Neural progenitor cell (in vitro differentiated cells): ENCODE data around the gene ARL8A. TPM values are rescaled to one million over a fixed set of nuclear protein-coding genes. Genes with fewer than 3 reads are reported as not detected.
A peak's percentile ranks its signal among the peaks of the same experiment; 100 is the strongest.

ENCODE experiments used
- DNase-seq: peaks from one replicate; pipeline ENCODE4 v3.0.0-alpha.2; 2016; ENCODE audit warnings: low spot score
- H2AFZ ChIP-seq: fragments of 200-600 bp; sonication (generic); replicated peaks from 2 replicates; pipeline ENCODE4 v1.6.1; 2016; ENCODE audit warnings: antibody characterized with exemption
- H3F3A ChIP-seq: fragments of 200-600 bp; sonication (generic); 2 replicates; pipeline ENCODE4 v1.6.1; 2016; ENCODE audit warnings: antibody characterized with exemption, low read depth
- H3K27ac ChIP-seq: fragments of 200-600 bp; sonication (generic); 2 replicates; pipeline ENCODE4 v1.5.1; 2016; ENCODE audit warnings: mild to moderate bottlenecking
- H3K27me3 ChIP-seq: fragments of 200-600 bp; sonication (generic); 2 replicates; pipeline ENCODE4 v1.6.1; 2016; ENCODE audit warnings: mild to moderate bottlenecking, moderate library complexity
- H3K36me3 ChIP-seq: fragments of 200-600 bp; sonication (generic); 2 replicates; pipeline ENCODE4 v1.5.1; 2016
- H3K4me1 ChIP-seq: fragments of 200-600 bp; sonication (generic); 2 replicates; pipeline ENCODE4 v1.6.1; 2016; ENCODE audit warnings: mixed run types
- H3K4me2 ChIP-seq: fragments of 200-600 bp; sonication (generic); 2 replicates; pipeline ENCODE4 v1.6.1; 2016
- H3K4me3 ChIP-seq: fragments of 200-600 bp; sonication (generic); 2 replicates; pipeline ENCODE4 v1.5.1; 2016
- H3K79me2 ChIP-seq: fragments of 200-600 bp; sonication (generic); 2 replicates; pipeline ENCODE4 v1.6.1; 2016; ENCODE audit warnings: low read depth
- H3K9ac ChIP-seq: fragments of 200-600 bp; sonication (generic); 2 replicates; pipeline ENCODE4 v1.6.1; 2016
- H3K9me3 ChIP-seq: fragments of 200-600 bp; sonication (generic); 2 replicates; pipeline ENCODE4 v1.5.1; 2016; ENCODE audit warnings: low read depth
- H4K20me1 ChIP-seq: fragments of 200-600 bp; sonication (generic); 2 replicates; pipeline ENCODE4 v1.6.1; 2016; ENCODE audit warnings: low read depth
- H3K27ac Mint-ChIP-seq: 3 replicates; pipeline ENCODE4 v1.8.0; 2021; ENCODE audit warnings: mixed read lengths
- H3K27me3 Mint-ChIP-seq: 2 replicates; pipeline ENCODE4 v1.8.0; 2022; ENCODE audit warnings: low read depth, mild to moderate bottlenecking, inconsistent platforms, moderate library complexity, mixed read lengths; ENCODE audit not compliant: insufficient read depth
- H3K36me3 Mint-ChIP-seq: 3 replicates; pipeline ENCODE4 v1.8.0; 2021; ENCODE audit warnings: mixed read lengths
- H3K4me1 Mint-ChIP-seq: 3 replicates; pipeline ENCODE4 v1.8.0; 2021; ENCODE audit warnings: mixed read lengths
- H3K4me3 Mint-ChIP-seq: 3 replicates; pipeline ENCODE4 v1.8.0; 2021; ENCODE audit warnings: mild to moderate bottlenecking, moderate library complexity, mixed read lengths
- H3K9me3 Mint-ChIP-seq: 3 replicates; pipeline ENCODE4 v1.8.0; 2020; ENCODE audit warnings: mixed read lengths
- EZH2 ChIP-seq: fragments of 200-600 bp; sonication (generic); IDR thresholded peaks from 2 replicates; pipeline ENCODE4 v1.6.1; 2017; ENCODE audit warnings: antibody characterized with exemption, mild to moderate bottlenecking, moderate library complexity
- EZH2phosphoT487 ChIP-seq: fragments of 200-600 bp; sonication (generic); IDR thresholded peaks from 2 replicates; pipeline ENCODE4 v1.6.1; 2017; ENCODE audit warnings: antibody characterized with exemption
- total RNA-seq: library from RNA; depleted of rRNA; stranded (reverse); fragments of >200 nt; gene quantifications from 2 replicates; pipeline ENCODE4 v1.2.3, GENCODE V29; 2015; ENCODE audit warnings: low replicate concordance
- TF ChIP-seq, protein P1 (sequence below): fragments of 200-600 bp; sonication (generic); IDR thresholded peaks from 2 replicates; pipeline ENCODE4 v1.5.1; 2017; ENCODE audit warnings: antibody characterized with exemption, mild to moderate bottlenecking

ARL8A gene
- total RNA-seq, 1 donor from 2014 or later: 13.3 TPM

DNA sequence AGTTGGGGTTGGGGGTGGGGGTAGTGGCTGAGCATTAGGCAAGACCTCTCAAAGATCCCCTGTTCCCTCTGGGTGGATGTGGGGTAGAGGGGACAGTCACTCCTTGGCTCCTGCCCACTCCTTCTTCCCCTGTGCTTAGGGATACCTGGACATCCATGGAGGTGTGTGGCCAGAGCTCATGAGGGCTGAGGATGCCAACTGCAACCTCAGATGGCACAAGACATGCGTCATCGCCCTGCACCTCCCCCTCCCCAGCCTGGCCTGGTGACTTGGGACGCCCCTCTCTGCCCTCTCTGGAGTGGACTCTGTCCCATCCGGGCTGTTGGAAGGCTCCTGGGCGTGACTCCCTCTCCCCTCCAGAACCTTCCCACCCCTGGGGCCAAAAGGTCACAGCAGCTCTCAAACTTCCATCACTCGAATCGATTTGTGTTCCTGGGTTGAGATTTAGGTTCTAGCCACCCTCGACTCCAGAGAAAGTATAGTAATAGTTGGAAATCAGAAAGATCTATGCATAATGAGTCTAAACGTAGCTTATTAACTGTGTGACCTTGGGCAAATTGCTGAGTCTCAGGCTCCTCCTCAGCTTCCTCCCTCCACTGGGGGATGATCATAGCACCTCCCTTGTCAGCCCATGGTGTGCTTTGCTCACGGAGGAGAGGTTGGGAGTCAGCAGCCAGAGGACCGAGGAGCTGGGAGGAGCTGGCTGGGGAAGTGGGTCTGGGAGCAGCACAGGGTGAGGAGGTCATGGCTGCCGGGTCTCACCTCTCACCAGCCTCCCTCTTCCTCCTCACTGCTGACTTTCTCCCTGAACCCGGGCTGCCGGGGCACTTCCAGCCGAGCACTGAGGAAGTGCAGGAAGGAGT lies 18.1 kb upstream of the ARL8A start:
- Histone ChIP-seq H3K4me3 (no peak overlapping the region), H3K9me3 (no peaks in the 10 kb centered on the region), H3K79me2 (no peaks in the 10 kb centered on the region), H3F3A (no peaks in the 10 kb centered on the region), H3K36me3 (no peaks in the 10 kb centered on the region), H3K9ac (no peak overlapping the region), H4K20me1 (no peaks in the 10 kb centered on the region), H3K27me3 (no peaks in the 10 kb centered on the region), H3K27ac (no peak overlapping the region), H3K4me2 (no peak overlapping the region), H3K4me1 (peaks cover 11% of the 10 kb centered on the region), H2AFZ (no peak overlapping the region)
- DNase-seq: no peak
- H3K4me3 Mint-ChIP-seq: no peak overlapping the region
- H3K36me3 Mint-ChIP-seq: no peaks in the 10 kb centered on the region
- no peak overlapping the region for H3K27ac Mint-ChIP-seq
- H3K4me1 Mint-ChIP-seq: peaks cover 31% of the 10 kb centered on the region
- TF ChIP-seq EZH2phosphoT487 (no peak), EZH2 (no peak)
- TF ChIP-seq, protein P1, sequence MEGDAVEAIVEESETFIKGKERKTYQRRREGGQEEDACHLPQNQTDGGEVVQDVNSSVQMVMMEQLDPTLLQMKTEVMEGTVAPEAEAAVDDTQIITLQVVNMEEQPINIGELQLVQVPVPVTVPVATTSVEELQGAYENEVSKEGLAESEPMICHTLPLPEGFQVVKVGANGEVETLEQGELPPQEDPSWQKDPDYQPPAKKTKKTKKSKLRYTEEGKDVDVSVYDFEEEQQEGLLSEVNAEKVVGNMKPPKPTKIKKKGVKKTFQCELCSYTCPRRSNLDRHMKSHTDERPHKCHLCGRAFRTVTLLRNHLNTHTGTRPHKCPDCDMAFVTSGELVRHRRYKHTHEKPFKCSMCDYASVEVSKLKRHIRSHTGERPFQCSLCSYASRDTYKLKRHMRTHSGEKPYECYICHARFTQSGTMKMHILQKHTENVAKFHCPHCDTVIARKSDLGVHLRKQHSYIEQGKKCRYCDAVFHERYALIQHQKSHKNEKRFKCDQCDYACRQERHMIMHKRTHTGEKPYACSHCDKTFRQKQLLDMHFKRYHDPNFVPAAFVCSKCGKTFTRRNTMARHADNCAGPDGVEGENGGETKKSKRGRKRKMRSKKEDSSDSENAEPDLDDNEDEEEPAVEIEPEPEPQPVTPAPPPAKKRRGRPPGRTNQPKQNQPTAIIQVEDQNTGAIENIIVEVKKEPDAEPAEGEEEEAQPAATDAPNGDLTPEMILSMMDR: no peak
- no peaks in the 10 kb centered on the region for H3K27me3 Mint-ChIP-seq
- H3K9me3 Mint-ChIP-seq: no peaks in the 10 kb centered on the region

DNA sequence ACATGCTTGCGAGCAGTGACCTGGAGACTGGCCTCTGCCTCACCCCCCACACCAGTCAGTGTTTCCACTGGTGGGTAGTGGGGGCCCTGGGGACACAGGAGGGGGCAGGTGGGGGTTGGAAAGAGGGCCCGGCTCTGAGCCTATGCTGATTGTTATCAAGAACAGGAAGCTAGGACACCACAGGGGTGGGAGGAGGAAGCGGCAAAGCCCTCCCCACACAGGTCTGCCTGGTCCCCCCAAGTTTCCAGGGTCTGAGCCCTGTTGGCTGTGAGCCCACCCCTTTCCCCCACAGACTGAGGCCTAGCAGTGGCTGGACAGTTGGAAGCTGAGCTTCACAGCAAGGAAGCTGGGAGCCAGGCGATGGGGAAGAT lies 17.5 kb upstream of the ARL8A start:
- Mint-ChIP-seq H3K9me3 (no peaks in the 10 kb centered on the region), H3K27me3 (peaks cover 1% of the 10 kb centered on the region), H3K4me3 (no peak overlapping the region), H3K4me1 (peaks cover 27% of the 10 kb centered on the region), H3K27ac (no peak overlapping the region), H3K36me3 (no peaks in the 10 kb centered on the region)
- no peaks in the 10 kb centered on the region for H4K20me1 ChIP-seq
- H3K27me3 ChIP-seq: no peaks in the 10 kb centered on the region
- H3K4me3 ChIP-seq: no peak overlapping the region
- no peaks in the 10 kb centered on the region for H3K79me2 ChIP-seq
- no peak overlapping the region for H3K27ac ChIP-seq
- H3K4me1 ChIP-seq: peaks cover 11% of the 10 kb centered on the region
- TF ChIP-seq, protein P1: no peak
- TF ChIP-seq EZH2phosphoT487 (no peak), EZH2 (no peak)
- no peaks in the 10 kb centered on the region for H3K9me3 ChIP-seq
- no peak overlapping the region for H2AFZ ChIP-seq
- no peaks in the 10 kb centered on the region for H3K36me3 ChIP-seq
- H3F3A ChIP-seq: no peaks in the 10 kb centered on the region
- H3K4me2 ChIP-seq: no peak overlapping the region
- H3K9ac ChIP-seq: no peak overlapping the region
- DNase-seq: no peak

DNA sequence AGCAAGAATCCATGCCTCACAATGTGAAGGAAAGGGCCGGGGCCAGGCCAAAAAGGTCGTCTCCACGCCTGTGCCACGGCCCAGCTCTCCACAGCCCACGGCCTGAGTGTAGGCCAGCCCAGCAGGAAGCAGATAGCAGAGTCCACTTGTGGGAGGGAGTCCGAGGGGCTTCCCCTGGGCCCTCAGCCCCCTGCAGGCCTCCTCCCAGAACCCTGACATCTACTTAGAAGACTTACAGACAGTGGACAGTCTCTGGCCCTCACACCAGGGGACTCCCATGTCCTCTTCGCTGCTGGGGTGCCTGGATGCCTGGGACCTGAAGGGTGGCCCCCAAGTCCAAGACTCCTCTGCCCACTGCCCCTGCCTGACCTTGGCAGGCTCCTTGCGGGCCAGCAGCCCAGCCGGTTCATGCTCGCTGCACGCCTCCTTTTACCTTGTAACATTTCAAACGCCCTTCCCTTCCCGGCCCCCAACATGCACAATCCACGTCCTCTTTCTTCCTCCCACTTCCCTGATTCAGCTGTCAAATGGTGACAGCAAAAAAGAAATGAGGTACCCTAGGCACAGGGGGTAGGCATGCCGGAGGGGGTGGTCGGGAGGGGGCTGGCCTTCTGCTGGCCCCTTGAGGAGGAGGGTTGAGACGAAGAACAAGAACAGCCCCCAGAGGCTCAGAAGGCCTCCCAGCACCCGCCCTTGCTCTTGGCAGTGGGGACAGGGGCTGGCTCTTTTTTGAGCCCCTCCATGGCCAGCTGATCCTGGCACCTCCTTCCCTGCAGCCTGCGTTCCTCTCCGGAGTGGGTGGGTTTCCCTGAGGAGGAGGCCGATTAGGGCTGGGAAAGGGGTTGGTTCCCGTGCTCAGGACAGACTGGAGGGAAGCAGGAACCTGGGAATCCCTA lies 16.9 kb upstream of the ARL8A start:
- no peak overlapping the region for H2AFZ ChIP-seq
- no peaks in the 10 kb centered on the region for H3K79me2 ChIP-seq
- no peaks in the 10 kb centered on the region for H3K36me3 ChIP-seq
- no peaks in the 10 kb centered on the region for H3K9me3 Mint-ChIP-seq
- no peak overlapping the region for H3K4me3 Mint-ChIP-seq
- H3K9me3 ChIP-seq: no peaks in the 10 kb centered on the region
- H3K4me1 ChIP-seq: peaks cover 11% of the 10 kb centered on the region
- H3K27me3 Mint-ChIP-seq: peaks cover 2% of the 10 kb centered on the region
- no peak overlapping the region for H3K9ac ChIP-seq
- no peak overlapping the region for H3K27ac ChIP-seq
- no peaks in the 10 kb centered on the region for H4K20me1 ChIP-seq
- H3K36me3 Mint-ChIP-seq: no peaks in the 10 kb centered on the region
- no peak overlapping the region for H3K4me3 ChIP-seq
- H3K4me2 ChIP-seq: no peak overlapping the region
- no peaks in the 10 kb centered on the region for H3K27me3 ChIP-seq
- peak overlapping the region; percentile 60 for H3K27ac Mint-ChIP-seq
- no peak for DNase-seq
- H3F3A ChIP-seq: no peaks in the 10 kb centered on the region
- peaks cover 23% of the 10 kb centered on the region for H3K4me1 Mint-ChIP-seq
- TF ChIP-seq, protein P1: no peak
- TF ChIP-seq EZH2: no peak
- no peak for TF ChIP-seq EZH2phosphoT487
